Bone marrow (tissue), 2 donors: ENCODE data around the gene KLK1.

Experiments
- DNase-seq, 2 donors: peaks; one replicate each; lab custom pipeline; 2025; lab: John Stamatoyannopoulos, UW

The KLK1 gene

GRCh38 chr19:50823389-50824042 is at the start of gene KLK1:
Gene KLK1, minus strand, starts transcription at chr19:50823787. Its CDS starts 39 bp downstream, at chr19:50823748.
- DNase-seq = no peak

- DNase-seq = no peak
Observed at GRCh38 chr19:50873056-50873455, 49.5 kb upstream of the KLK1 start, which contains the start of gene KLK2. Gene KLK2, plus strand, starts transcription at chr19:50873439. Its CDS starts 35 bp downstream, at chr19:50873474.

- DNase-seq = no peak
Observed at GRCh38 chr19:50870417-50871089, 47.0 kb upstream of the KLK1 start.

GRCh38 chr19:50869479-50869878 is 45.9 kb upstream of the KLK1 start:
- no peak for DNase-seq

GRCh38 chr19:50861496-50862286 is 38.1 kb upstream of the KLK1 start:
- DNase-seq = no peak

GRCh38 chr19:50861010-50861409 is 37.4 kb upstream of the KLK1 start:
- no peak for DNase-seq

- no peak for DNase-seq
Observed at GRCh38 chr19:50859849-50860248, 36.3 kb upstream of the KLK1 start.

- no peak for DNase-seq
Observed at GRCh38 chr19:50858886-50859285, 35.3 kb upstream of the KLK1 start.

GRCh38 chr19:50857366-50857765 is 33.8 kb upstream of the KLK1 start:
- DNase-seq = no peak

- DNase-seq = no peak
Observed at GRCh38 chr19:50854636-50855410, 31.2 kb upstream of the KLK1 start, which contains the start of gene KLK3. Gene KLK3, plus strand, starts transcription at chr19:50854915. Its CDS starts 41 bp downstream, at chr19:50854956.

GRCh38 chr19:50851620-50852019 is 28.0 kb upstream of the KLK1 start:
- DNase-seq = no peak

GRCh38 chr19:50850738-50851137 is 27.2 kb upstream of the KLK1 start:
- DNase-seq = no peak

- DNase-seq = no peak
Observed at GRCh38 chr19:50844296-50844935, 20.8 kb upstream of the KLK1 start.

GRCh38 chr19:50843701-50844221 is 20.2 kb upstream of the KLK1 start:
- DNase-seq = no peak

GRCh38 chr19:50843205-50843604 is 19.6 kb upstream of the KLK1 start:
- no peak for DNase-seq

GRCh38 chr19:50842130-50842529 is 18.5 kb upstream of the KLK1 start:
- DNase-seq = no peak

GRCh38 chr19:50839712-50840655 is 16.4 kb upstream of the KLK1 start:
- no peak for DNase-seq

GRCh38 chr19:50838239-50838638 is 14.7 kb upstream of the KLK1 start:
- DNase-seq = no peak

GRCh38 chr19:50837300-50837699 is 13.7 kb upstream of the KLK1 start:
- DNase-seq = no peak
